H9 (cell line): ENCODE results near the gene ELF1. TPM values are rescaled to one million over a fixed set of nuclear protein-coding genes. Genes with fewer than 3 reads are reported as not detected.
"Not testable (repeated sequence)": the region's sequence is repeated elsewhere in the genome, so short reads cannot be mapped to it uniquely, and the experiment has no call there.

Experiments used
- DNase-seq: peaks from one replicate; pipeline ENCODE4 v3.0.0-alpha.2; 2017
- H2AFZ ChIP-seq: one replicate; pipeline ENCODE4 v1.6.1; 2013; ENCODE audit warnings: mild to moderate bottlenecking, low read length, control low read depth, moderate library complexity
- H2AK5ac ChIP-seq: 2 replicates; pipeline ENCODE4 v1.6.1; 2013; ENCODE audit warnings: low read length, control low read depth, mixed read lengths; ENCODE audit not compliant: insufficient read length
- H2BK120ac ChIP-seq: one replicate; pipeline ENCODE4 v1.6.1; 2013; ENCODE audit warnings: low read depth, mild to moderate bottlenecking, low read length, control low read depth, inconsistent platforms; ENCODE audit not compliant: poor library complexity, severe bottlenecking
- H2BK12ac ChIP-seq: 2 replicates; pipeline ENCODE4 v1.6.1; 2013; ENCODE audit warnings: low read length, control low read depth, mixed read lengths, low read depth; ENCODE audit not compliant: insufficient read length
- H2BK15ac ChIP-seq: 2 replicates; pipeline ENCODE4 v1.6.1; 2013; ENCODE audit warnings: low read depth, low read length, control low read depth
- H2BK20ac ChIP-seq: one replicate; pipeline ENCODE4 v1.6.1; 2013; ENCODE audit warnings: low read depth, mild to moderate bottlenecking, low read length, control low read depth, inconsistent platforms; ENCODE audit not compliant: poor library complexity, severe bottlenecking
- H2BK5ac ChIP-seq: 2 replicates; pipeline ENCODE4 v1.6.1; 2013; ENCODE audit warnings: low read length, control low read depth, mixed read lengths; ENCODE audit not compliant: insufficient read length
- H3K14ac ChIP-seq: 2 replicates; pipeline ENCODE4 v1.6.1; 2013; ENCODE audit warnings: low read length, control low read depth; ENCODE audit not compliant: insufficient read depth
- H3K18ac ChIP-seq: 2 replicates; pipeline ENCODE4 v1.6.1; 2013; ENCODE audit warnings: low read depth, mild to moderate bottlenecking, mixed read lengths, low read length, control low read depth; ENCODE audit not compliant: insufficient read length
- H3K23ac ChIP-seq: 2 replicates; pipeline ENCODE4 v1.6.1; 2013; ENCODE audit warnings: low read length, control low read depth, mixed read lengths, low read depth; ENCODE audit not compliant: insufficient read length
- H3K23me2 ChIP-seq: 2 replicates; pipeline ENCODE4 v1.6.1; 2013; ENCODE audit warnings: low read depth, mild to moderate bottlenecking, mixed read lengths, low read length, control low read depth; ENCODE audit not compliant: insufficient read length, poor library complexity, severe bottlenecking
- H3K27ac ChIP-seq: 2 replicates; pipeline ENCODE4 v1.5.1; 2013; ENCODE audit warnings: low read length, control low read depth, mixed read lengths, low read depth; ENCODE audit not compliant: insufficient read length
- H3K27me3 ChIP-seq: 2 replicates; pipeline ENCODE4 v1.6.1; 2013; ENCODE audit warnings: low read length, control low read depth, inconsistent platforms; ENCODE audit not compliant: insufficient read depth
- H3K4ac ChIP-seq: 2 replicates; pipeline ENCODE4 v1.6.1; 2013; ENCODE audit warnings: low read depth, mild to moderate bottlenecking, control low read depth, inconsistent platforms, low read length, moderate library complexity
- H3K4me1 ChIP-seq: 2 replicates; pipeline ENCODE4 v1.6.1; 2013; ENCODE audit warnings: low read length, control low read depth, inconsistent platforms; ENCODE audit not compliant: insufficient read depth
- H3K4me2 ChIP-seq: 2 replicates; pipeline ENCODE4 v1.6.1; 2013; ENCODE audit warnings: low read length, control low read depth, mixed read lengths; ENCODE audit not compliant: insufficient read length, insufficient read depth
- H3K56ac ChIP-seq: 2 replicates; pipeline ENCODE4 v1.6.1; 2013; ENCODE audit warnings: low read depth, mild to moderate bottlenecking, mixed read lengths, low read length, control low read depth; ENCODE audit not compliant: insufficient read length
- H3K79me1 ChIP-seq: 2 replicates; pipeline ENCODE4 v1.6.1; 2013; ENCODE audit warnings: low read depth, mild to moderate bottlenecking, moderate library complexity, low read length, control low read depth, inconsistent platforms; ENCODE audit not compliant: insufficient read depth, poor library complexity, severe bottlenecking
- H3K79me2 ChIP-seq: 2 replicates; pipeline ENCODE4 v1.6.1; 2013; ENCODE audit warnings: low read length, control low read depth, inconsistent platforms; ENCODE audit not compliant: insufficient read depth
- H3K9ac ChIP-seq: 2 replicates; pipeline ENCODE4 v1.6.1; 2013; ENCODE audit warnings: low read length, control low read depth, mixed read lengths; ENCODE audit not compliant: insufficient read length; ENCODE audit errors: extremely low read depth
- H3K9me3 ChIP-seq: one replicate; pipeline ENCODE4 v1.6.1; 2013; ENCODE audit warnings: low read depth, low read length, inconsistent platforms; ENCODE audit not compliant: control insufficient read depth
- H3T11ph ChIP-seq: one replicate; pipeline ENCODE4 v1.6.1; 2013; ENCODE audit warnings: mild to moderate bottlenecking, low read length, control low read depth, inconsistent platforms
- H4K20me1 ChIP-seq: one replicate; pipeline ENCODE4 v1.6.1; 2013; ENCODE audit not compliant: control insufficient read depth, insufficient read length, insufficient read depth
- H4K5ac ChIP-seq: 2 replicates; pipeline ENCODE4 v1.6.1; 2013; ENCODE audit warnings: low read depth, mild to moderate bottlenecking, mixed read lengths, low read length, control low read depth; ENCODE audit not compliant: insufficient read length
- H4K8ac ChIP-seq: replicated peaks from 2 replicates; pipeline ENCODE4 v1.6.1; 2013; ENCODE audit warnings: low read length, control low read depth, mixed read lengths, low read depth; ENCODE audit not compliant: insufficient read length
- H4K91ac ChIP-seq: 2 replicates; pipeline ENCODE4 v1.6.1; 2013; ENCODE audit warnings: low read depth, mild to moderate bottlenecking, moderate library complexity, mixed read lengths, low read length, control low read depth; ENCODE audit not compliant: insufficient read length
- H3K27ac Mint-ChIP-seq, 3 experiments: 2 replicates in 2 of 3; 3 replicates in 1 of 3; pipeline ENCODE4 v1.8.0; 2020 to 2021; ENCODE audit warnings: mixed read lengths in 3 of 3, mild to moderate bottlenecking in 1 of 3, moderate library complexity in 1 of 3
- H3K27me3 Mint-ChIP-seq: 2 replicates; pipeline ENCODE4 v1.8.0; 2021; ENCODE audit warnings: low read depth, mild to moderate bottlenecking, moderate library complexity, mixed read lengths
- H3K36me3 Mint-ChIP-seq, 3 experiments: 2 replicates in 2 of 3; 3 replicates in 1 of 3; pipeline ENCODE4 v1.8.0; 2020 to 2021; ENCODE audit warnings: low read depth in 3 of 3, mixed read lengths in 3 of 3; ENCODE audit not compliant: insufficient read depth in 1 of 3
- H3K4me1 Mint-ChIP-seq, 2 experiments: 2 replicates each; pipeline ENCODE4 v1.8.0; 2020; ENCODE audit warnings: mixed read lengths in 2 of 2
- H3K4me3 Mint-ChIP-seq, 2 experiments: 2 replicates in 1 of 2; 3 replicates in 1 of 2; pipeline ENCODE4 v1.8.0; 2020 to 2021; ENCODE audit warnings: mild to moderate bottlenecking in 2 of 2, mixed read lengths in 2 of 2, moderate library complexity in 1 of 2
- H3K9me3 Mint-ChIP-seq, 2 experiments: 2 replicates in 1 of 2; 3 replicates in 1 of 2; pipeline ENCODE4 v1.8.0; 2020; ENCODE audit warnings: mild to moderate bottlenecking in 2 of 2, mixed read lengths in 2 of 2, moderate library complexity in 1 of 2
- WGBS: extraction: QIAGEN DNeasy Blood & Tissue Kit; methylation state at CpG from one replicate; pipeline ENCODE4 v1.1.7; 2013; ENCODE audit warnings: missing lambda C conversion rate, low lambda C conversion rate, mixed read lengths; ENCODE audit not compliant: insufficient read length; ENCODE audit errors: extremely low coverage; 5-methylcytosine and 5-hydroxymethylcytosine counted together
- total RNA-seq: library from RNA; stranded (reverse); gene quantifications from 2 replicates; pipeline ENCODE4 v1.2.1, GENCODE V29; 2021
- TF ChIP-seq, protein P1 (sequence below): fragments of 200-600 bp; sonication (generic); conservative IDR thresholded peaks from 3 replicates; pipeline ENCODE4 v1.8.0; 2021; ENCODE audit warnings: antibody characterized with exemption, mild to moderate bottlenecking

Gene ELF1
- total RNA-seq, 1 experiment from 2014 or later, result 15.5 TPM

DNA sequence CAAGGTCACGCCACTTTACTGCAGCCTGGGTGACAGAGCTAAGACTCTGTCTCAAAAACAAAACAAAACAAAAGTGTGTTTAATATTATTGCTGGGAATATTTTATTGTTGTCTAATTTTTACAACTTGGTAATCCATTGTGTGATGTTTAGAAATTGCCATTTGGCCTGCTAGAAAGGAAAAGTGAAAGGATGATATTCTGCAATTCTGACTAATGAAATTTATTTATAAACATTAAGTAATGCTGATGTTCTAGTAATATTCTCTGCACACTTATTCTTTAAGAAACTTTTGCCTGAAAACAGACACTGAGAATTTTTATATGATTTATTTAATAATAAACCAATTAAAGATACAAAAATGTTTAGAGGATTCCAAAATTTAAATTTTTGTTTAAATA lies 87.4 kb downstream of the ELF1 start:
- H3K9ac ChIP-seq, result no peak overlapping the region
- no peak overlapping the region for H3K18ac ChIP-seq
- no peaks in the 10 kb centered on the region for H3K27me3 ChIP-seq
- no peaks in the 10 kb centered on the region for H4K20me1 ChIP-seq
- H3K79me2 ChIP-seq, result no peaks in the 10 kb centered on the region
- H3K23me2 ChIP-seq, result no peaks in the 10 kb centered on the region
- Mint-ChIP-seq H3K9me3 (no peaks in the 10 kb centered on the region), H3K27ac (no peak overlapping the region), H3K36me3 (peaks cover 0 to 5% (median 0%) of the 10 kb centered on the region in 3 experiments; a peak in 1 of 7 replicates), H3K4me1 (peaks cover 13 to 14% of the 10 kb centered on the region in 2 experiments), H3K4me3 (no peak overlapping the region), H3K27me3 (no peaks in the 10 kb centered on the region)
- H4K8ac ChIP-seq, result no peak overlapping the region
- WGBS, result no CpG with 5 or more reads among the region's 1 CpG
- no peak overlapping the region for H3T11ph ChIP-seq
- no peak overlapping the region for H3K23ac ChIP-seq
- no peak overlapping the region for H3K14ac ChIP-seq
- H3K4ac ChIP-seq, result no peak overlapping the region
- H3K79me1 ChIP-seq, result no peaks in the 10 kb centered on the region
- H2AK5ac ChIP-seq, result no peak overlapping the region
- TF ChIP-seq, protein P1, sequence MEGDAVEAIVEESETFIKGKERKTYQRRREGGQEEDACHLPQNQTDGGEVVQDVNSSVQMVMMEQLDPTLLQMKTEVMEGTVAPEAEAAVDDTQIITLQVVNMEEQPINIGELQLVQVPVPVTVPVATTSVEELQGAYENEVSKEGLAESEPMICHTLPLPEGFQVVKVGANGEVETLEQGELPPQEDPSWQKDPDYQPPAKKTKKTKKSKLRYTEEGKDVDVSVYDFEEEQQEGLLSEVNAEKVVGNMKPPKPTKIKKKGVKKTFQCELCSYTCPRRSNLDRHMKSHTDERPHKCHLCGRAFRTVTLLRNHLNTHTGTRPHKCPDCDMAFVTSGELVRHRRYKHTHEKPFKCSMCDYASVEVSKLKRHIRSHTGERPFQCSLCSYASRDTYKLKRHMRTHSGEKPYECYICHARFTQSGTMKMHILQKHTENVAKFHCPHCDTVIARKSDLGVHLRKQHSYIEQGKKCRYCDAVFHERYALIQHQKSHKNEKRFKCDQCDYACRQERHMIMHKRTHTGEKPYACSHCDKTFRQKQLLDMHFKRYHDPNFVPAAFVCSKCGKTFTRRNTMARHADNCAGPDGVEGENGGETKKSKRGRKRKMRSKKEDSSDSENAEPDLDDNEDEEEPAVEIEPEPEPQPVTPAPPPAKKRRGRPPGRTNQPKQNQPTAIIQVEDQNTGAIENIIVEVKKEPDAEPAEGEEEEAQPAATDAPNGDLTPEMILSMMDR, result no peak
- no peak overlapping the region for H4K91ac ChIP-seq
- H2BK120ac ChIP-seq, result no peak overlapping the region
- H4K5ac ChIP-seq, result no peak overlapping the region
- no peak for DNase-seq
- no peaks in the 10 kb centered on the region; the same call in 1 of the 2 replicates for H3K4me1 ChIP-seq
- H2BK5ac ChIP-seq, result no peak overlapping the region
- no peaks in the 10 kb centered on the region for H3K9me3 ChIP-seq
- H2BK15ac ChIP-seq, result no peak overlapping the region
- no peak overlapping the region for H2BK20ac ChIP-seq
- no peak overlapping the region for H3K56ac ChIP-seq
- H2BK12ac ChIP-seq, result no peak overlapping the region
- H2AFZ ChIP-seq, result no peak overlapping the region
- H3K27ac ChIP-seq, result no peak overlapping the region
- H3K4me2 ChIP-seq, result no peak overlapping the region

DNA sequence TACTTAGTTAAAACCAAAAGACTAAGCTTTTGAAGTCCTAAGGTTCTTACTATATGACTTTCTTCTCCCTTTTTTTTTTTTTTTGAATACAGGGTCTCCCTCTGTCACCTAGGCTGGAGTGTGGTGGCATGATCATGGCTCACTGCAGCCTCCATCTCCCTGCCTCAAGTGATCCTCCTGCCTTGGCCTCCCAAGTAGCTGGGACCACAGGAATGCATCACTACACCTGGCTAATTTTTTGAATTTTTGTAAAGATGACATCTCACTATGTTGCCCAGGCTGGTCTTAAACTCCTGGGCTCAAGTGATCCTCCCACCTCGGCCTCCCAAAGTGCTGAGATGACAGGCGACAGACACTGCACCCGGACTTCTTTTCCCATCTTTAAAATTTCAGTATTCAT lies 89.2 kb downstream of the ELF1 start:
- H4K8ac ChIP-seq, H3K27me3 Mint-ChIP-seq, H2AFZ ChIP-seq, H3K27ac ChIP-seq, H3K4ac ChIP-seq, H3K23ac ChIP-seq, H4K20me1 ChIP-seq, H3K27me3 ChIP-seq, H3T11ph ChIP-seq, H4K91ac ChIP-seq, H3K27ac Mint-ChIP-seq, H3K14ac ChIP-seq, H2AK5ac ChIP-seq, DNase-seq, H2BK20ac ChIP-seq, H3K4me3 Mint-ChIP-seq, H3K9me3 ChIP-seq, H3K4me2 ChIP-seq, H3K18ac ChIP-seq, H2BK12ac ChIP-seq, H2BK15ac ChIP-seq, H3K9me3 Mint-ChIP-seq, H3K79me2 ChIP-seq, H3K56ac ChIP-seq, H2BK5ac ChIP-seq, H3K4me1 ChIP-seq, H3K9ac ChIP-seq, H2BK120ac ChIP-seq, H4K5ac ChIP-seq, H3K36me3 Mint-ChIP-seq, H3K79me1 ChIP-seq, H3K23me2 ChIP-seq: not testable (repeated sequence)
- peaks cover 13 to 14% of the 10 kb centered on the region in 2 experiments for H3K4me1 Mint-ChIP-seq
- WGBS, result no CpG with 5 or more reads among the region's 3 CpGs
